Measurements from ENCODE around the gene UPK3A.

Gene UPK3A
- 0 to 0.55 (median 0) reads per million in 17 experiments for total RNA-seq

DNA sequence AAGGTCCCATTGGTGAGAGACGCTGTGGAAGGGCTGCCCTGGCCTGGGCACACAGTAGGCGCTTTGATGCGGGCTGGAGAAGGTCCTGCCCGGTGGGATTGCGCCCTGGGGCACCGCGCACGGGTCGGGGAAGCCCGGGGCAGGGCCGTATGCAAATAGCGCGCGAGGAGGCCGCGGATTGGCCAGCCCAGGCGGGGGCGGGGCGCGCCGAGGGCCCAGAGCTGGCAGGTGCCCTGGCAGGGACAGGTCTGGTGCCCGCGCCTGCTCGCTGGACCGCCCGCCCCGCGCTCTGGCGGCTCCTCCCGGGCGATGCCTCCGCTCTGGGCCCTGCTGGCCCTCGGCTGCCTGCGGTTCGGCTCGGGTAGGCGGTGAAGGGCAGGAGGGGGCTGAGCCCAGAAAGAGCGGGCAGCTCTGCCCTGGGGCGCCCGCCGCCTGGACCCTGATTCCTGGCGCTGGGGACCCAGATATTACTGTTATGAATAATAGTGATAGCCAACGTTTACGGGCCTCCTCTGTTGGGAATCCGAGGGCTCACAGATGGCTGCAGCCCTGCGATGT lies at the start of gene UPK3A:
Gene UPK3A, plus strand, starts transcription at position 245 of the 558 bp plus-strand sequence. Its CDS starts 65 bp downstream, at position 310.
- peak in 3 of 4 experiments; percentile 29 to 74 (median 59) for DNase-seq

DNA sequence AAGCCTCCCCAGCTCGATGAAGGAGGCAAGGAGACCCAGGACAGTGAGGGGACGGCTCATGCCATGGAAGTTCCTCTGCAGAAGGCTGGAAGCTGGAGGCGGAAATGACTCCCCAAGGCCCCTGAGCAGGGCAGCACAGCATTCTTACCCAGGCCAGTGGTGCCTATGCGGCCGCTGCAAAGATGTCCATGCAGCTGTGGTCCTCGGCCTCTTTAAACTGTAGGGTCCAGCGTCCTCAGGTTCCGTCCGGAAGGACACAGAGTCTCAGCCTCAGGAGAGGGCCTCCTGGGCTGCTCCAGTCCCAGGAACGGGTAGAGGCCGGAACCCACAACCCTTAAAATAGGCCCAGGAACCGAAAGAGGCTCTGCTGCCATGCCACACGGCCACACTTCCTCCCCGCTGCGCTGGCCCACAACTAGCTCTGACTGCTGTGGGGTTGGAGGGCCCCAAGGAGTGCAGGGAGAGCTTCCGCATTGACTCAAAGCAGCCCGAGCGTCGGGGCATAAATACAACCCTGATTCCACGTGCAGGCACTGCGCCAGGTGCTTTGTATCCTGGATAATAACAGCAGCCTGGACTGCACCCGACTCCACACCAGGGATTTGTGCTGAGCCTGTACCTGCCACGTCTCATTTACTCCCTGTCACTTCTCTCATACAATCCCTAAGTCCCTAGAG lies 49.5 kb upstream of the UPK3A start:
- peak; percentile 79 to 91 (median 87) for DNase-seq

DNA sequence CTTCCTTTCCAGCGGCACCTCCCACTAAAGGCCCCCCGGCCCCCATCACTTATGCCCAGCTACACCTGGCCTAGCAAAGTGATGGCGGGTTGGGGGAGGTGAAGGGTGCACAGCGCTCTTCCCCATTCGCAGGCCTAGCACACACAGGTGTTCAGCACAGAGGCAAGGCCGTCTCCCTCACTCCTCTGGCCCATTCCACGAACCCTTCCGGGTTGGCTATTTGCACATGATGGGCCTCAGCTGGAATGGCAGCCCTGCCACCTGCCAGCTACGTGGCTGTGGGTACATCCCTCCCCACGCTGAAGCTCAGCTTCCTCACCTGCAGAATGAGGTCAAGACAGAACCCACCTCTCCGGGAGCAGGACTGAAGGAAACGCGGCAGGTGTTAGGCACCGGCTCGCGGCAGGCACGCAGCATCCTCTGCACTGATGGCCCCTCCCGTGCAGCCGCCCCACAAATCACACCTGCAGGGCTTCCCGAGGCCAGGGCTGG lies 48.9 kb upstream of the UPK3A start:
- no peak for DNase-seq

- DNase-seq, result no peak
Observed at GRCh38 chr22:45237065-45237990, 47.4 kb upstream of the UPK3A start.

DNA sequence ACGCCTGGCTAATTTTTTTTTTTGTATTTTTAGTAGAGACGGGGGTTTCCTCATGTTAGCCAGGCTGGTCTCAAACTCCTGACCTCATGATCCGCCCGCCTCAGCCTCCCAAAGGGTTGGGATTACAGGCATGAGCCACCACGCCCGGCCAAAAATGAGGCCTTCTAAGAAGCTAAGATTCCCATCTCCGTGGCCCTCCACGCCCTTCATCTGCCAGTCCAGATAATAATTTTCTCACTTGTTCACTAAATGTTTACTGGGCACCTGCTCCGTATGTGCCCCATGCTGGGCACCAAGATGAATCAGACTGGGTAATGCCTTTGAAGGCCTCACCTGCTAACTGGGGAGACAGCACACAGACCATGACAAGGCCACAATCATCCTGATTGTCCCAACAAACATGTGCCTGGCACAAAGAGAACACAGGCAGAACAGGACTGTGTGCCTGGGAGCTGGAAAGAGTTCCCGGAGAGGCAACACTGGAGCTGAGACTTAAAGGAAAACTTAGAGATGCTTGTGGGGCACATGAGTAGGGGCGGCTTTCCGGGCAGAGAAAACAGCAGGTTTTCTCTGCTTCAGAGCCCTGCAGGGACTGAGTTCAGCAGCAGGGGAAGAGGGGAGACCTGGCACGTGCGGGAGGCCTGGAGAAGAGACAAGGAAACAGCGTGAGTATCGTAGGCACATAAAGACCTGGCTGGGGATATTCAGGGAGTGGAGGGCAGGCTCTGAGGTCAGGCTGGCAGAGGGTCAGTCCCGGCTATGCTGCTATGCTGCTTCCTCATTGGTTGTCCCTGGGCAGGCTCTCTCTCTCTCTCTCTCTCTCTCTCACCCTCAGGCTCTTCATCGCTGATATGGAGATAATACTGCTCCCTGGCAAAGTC lies 46.4 kb upstream of the UPK3A start:
- DNase-seq, result peak in 2 of 4 experiments; percentile 53 to 55

DNA sequence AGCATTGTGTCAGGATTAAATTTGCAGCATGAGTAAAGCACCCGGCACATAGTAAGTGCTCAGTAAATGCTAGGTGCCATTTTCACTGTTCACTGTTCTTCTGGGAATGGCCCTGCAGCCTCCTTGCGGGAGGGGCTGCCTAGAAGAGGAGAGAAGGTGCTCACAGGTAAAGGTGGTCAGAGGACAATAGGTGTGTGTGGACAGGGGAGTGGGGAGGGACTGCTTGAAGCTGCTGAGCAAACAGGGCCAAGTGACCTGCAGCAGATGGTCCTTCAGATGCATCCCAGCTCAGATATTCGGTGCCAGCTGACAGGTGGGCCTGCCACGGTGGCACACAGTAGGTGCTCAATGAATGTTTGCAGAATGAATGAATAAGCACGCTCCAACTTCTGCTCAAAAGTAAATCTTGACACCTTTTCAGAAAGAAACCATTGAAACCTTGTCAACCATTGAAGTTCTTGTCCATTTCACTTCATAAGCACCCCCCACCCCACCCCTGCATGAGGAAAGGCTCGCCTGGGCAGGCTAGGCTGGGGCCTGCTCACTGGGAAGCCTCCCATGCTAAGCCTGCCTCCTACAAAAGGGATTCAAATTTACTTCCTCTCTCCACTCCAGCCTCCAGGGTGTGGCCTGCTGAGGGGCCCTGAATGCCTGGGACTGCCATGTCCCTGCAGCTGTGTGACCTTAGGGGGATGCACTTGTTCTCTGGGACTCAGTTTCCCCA lies 45.6 kb upstream of the UPK3A start:
- DNase-seq, result peak; percentile 70 to 87 (median 84)

- no peak for DNase-seq
Observed at GRCh38 chr22:45239681-45240051, 45.1 kb upstream of the UPK3A start.

DNA sequence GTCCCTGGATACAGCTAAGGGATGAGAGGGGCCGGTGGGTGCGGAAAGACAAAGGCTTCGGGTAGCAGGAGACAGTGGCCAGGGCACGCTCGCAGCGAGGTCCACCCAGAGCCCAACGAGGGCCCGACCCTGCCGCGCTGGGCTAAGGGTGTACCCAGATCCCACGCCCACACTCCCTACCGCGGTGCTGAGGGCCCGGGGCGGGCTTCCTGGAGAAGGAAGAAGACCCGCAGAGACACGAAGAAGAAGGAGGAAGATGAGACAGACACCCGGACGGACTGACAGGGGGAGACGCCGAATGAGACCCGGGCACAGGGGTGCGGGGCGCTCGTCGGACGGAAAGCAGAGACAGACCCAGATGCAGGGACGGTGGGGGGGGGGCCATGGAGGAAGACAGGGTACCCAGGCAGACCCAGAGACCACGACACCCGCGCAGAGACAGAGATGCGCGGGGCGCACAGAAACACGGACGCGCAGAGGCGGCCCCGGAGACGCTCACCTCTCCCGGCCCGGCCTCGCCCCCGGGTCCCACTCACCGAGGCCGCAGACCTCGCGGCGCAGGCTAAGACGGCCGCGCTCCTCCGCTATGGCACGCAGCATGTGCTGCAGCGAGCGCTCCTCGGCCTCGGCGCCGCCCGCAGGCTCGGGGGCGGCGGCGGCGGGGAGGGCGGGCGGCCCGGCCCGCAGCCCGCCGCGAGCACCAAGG lies 44.5 kb upstream of the UPK3A start:
- DNase-seq, result peak; percentile 73 to 90 (median 85)

- peak; percentile 75 to 95 (median 85) for DNase-seq
Observed at GRCh38 chr22:45240810-45241631, 43.7 kb upstream of the UPK3A start, which contains the start of gene KIAA0930. Gene KIAA0930 (minus strand): TSS chr22:45240894. CDS start chr22:45240703, 191 bp downstream.

- DNase-seq, result peak; percentile 39 to 63 (median 54)
Observed at GRCh38 chr22:45242778-45243191, 42.0 kb upstream of the UPK3A start.

GRCh38 chr22:45244916-45245315 lies 39.8 kb upstream of the UPK3A start:
- peak in 2 of 4 experiments; percentile 7 to 40 for DNase-seq

DNA sequence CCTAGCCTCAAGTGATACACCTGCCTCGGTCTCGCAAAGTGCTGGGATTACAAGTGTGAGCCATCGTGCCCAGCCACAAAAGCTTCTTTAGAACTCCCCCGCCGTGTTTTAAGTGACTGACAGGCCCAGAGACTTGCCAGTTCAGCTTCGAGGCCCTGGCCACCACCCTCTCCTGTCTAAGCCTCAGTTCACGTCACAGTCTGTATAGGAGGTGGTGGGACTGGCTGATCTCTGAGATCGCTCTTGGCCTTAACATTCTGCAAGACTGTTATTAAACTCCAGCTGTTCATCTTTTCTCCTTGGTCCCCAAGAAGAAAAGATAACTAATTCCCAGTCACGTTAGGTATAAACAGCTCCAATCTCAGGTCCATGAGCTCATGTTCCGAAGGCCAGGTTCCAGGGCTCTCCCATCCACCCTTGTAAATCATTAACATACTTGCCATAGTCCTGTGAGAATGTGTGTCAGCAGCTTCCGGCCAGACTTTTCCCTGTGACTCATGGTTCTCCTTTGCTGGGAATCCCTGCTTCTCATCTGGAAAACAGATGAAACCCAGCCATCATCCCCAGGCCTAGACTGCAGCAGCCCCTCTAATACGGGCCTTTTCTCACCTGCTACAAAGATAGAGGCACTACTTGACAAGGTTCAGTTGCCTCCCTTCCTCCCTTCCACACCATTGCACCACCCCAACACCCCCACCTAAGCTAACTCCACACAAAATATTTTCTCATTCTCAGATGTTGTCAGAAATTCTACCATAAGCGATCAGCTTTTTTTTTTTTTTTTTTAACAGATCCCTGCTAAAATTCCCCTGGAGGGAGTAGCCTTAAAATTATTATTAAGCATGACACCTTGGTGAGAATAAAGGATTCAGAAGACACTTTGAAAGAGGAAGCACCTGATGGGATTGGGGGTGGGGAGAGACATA lies 38.4 kb upstream of the UPK3A start:
- DNase-seq, result peak in 3 of 4 experiments; percentile 36 to 46 (median 43)

DNA sequence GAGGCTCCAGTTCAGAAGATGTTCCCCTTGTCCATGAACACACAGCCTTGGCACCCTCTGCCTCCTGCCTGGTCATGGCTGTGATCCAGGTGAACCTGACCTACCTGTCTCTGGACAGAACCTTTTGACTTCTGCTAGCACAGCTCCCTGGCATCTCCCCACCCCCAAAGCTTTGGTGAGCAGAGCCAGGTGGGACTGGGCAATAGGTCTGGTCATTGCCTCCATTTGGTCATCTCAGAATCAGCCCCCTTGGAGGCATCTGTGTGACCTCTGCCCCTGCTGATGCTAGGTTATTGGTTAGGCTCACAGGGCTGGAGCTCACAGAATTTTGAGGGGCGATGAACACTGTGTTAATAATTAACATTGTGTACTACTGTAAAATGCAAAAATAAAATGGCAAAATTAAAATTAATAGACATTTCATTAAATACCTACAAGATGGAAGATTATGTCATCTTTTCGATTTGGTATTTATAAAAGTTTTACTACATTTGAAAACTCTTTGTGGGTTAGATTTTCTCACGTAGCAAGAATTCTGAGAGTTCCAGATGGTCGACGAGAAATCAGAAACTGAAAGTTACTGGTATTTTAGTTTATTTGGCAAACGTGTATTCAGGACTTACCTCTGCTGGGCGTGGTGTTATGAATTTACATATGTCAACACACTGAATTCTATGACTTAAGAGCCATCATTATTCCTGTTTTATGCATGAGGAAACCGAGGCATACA lies 35.8 kb upstream of the UPK3A start:
- DNase-seq, result no peak

DNA sequence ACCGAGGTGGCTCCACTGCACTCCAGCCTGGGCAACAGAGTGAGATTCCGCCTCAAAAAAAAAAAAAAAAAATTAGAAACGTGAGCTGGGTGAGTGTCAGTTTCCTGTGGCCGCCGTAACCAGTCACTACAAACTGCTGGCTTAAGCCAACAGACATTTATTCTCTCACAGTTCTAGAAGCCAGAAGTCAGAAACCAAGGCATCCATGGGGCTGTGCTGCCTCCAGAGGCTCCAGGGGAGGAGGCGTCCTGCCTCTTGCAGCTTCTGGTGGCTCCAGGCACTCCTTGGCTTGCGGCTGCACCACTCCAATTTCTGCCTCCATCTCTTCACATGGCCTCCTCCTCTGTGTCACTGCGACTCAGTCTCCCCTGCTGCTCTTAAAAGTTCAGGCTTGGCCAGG lies 32.9 kb upstream of the UPK3A start:
- DNase-seq, result no peak

DNA sequence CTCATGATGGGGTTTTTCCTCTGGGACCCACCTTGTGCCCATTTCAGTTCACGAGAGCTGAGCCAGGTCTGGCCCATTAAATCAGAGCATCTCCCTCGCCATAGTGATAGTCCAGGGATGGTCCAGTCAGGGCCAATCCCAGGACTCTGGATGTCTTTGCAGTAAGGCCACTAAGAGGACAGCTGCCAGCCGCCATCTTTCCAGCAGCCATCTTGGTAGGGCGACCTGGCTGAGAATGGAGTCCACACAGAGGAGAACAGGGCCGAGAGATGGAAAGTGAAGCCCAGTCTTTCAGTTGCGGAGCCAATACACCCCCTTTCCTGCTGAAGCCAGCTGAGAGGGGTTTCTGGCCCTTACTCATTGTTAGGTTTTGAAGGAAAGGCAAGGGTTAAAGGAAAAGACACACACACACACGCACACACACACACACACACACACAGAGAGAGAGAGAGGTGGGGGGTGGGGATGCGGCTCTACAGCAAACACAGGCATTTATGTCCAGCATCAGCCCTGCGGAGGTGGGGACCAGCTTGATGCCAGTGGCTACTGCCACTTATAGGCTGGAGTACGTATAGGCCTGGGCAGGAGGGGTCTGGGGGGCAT lies 31.6 kb upstream of the UPK3A start:
- no peak for DNase-seq

GRCh38 chr22:45254388-45254787 lies 30.4 kb upstream of the UPK3A start:
- DNase-seq, result no peak

- DNase-seq, result no peak
Observed at GRCh38 chr22:45254789-45255278, 29.9 kb upstream of the UPK3A start.
